ENCODE results near the gene TNP1.

The TNP1 gene

DNA sequence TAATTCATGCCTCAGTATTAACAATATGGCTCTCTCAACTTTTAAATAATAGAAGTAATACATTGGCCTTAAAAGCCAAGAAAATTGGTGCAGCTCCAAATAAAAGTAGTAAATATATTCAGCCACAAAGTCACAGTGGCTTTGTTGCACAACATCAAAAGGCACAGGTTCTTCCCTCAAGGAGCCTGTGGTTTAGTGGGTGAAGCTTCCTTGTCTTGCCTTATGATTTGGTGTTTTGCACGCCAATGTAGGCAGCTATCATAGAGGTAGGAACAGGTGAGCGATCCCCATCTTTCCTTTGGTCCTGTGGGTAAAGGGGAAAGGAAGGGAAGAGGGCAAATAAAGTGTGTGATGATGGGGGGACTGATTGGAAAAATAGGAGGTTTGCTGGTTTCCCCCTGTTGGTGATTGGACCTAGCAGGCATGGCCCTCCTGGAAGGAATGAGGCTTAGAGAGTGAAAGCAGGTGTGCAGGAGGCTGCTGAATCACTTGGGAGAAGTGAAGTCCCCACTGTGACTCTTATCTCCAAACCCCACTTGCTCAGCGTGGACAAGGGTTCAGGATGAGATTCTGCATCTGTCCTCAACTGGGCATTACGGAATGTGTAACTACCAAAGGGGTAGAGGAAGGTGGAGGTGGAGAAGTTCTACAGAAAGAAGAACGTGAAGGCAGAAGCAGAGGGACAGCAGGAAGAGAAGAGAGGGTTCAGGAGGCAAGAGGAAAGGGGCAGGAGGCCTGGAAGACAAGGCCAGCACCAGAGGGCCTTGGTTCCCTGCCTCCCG, 20.1 kb upstream of the TNP1 start:
- Histone ChIP-seq H3K27ac (no peak overlapping the region), H3K27me3 (no peaks in the 10 kb centered on the region), H3K9ac (no peak overlapping the region), H3K4me3 (no peak overlapping the region), H4K20me1 (no peaks in the 10 kb centered on the region), H3K4me2 (peak overlapping the region in 5 of 11 experiments; percentile 1 to 64 (median 32); a peak in 8 of 22 replicates), H3K4me1 (peaks cover 0 to 19% (median 3%) of the 10 kb centered on the region in 10 experiments; a peak in 7 of 20 replicates), H3K36me3 (no peaks in the 10 kb centered on the region), H3K9me3 (replicated peaks in 1 of 11) (peaks cover 0 to 4% (median under 1%) of the 10 kb centered on the region in 11 experiments; a peak in 6 of 22 replicates)
- no peak for TF ChIP-seq Cebpa-rat (IDR thresholded peaks at IDR 0.05)

- H3K36me3 ChIP-seq: no peaks in the 10 kb centered on the region
- H3K9ac ChIP-seq: no peak overlapping the region
- H4K20me1 ChIP-seq: no peaks in the 10 kb centered on the region
- no peaks in the 10 kb centered on the region for H3K27me3 ChIP-seq
- peaks cover 0 to 27% (median 0%) of the 10 kb centered on the region in 10 experiments; a peak in 8 of 20 replicates for H3K4me1 ChIP-seq
- no peak overlapping the region for H3K27ac ChIP-seq
- no peak overlapping the region for H3K4me2 ChIP-seq
- TF ChIP-seq Cebpa-rat (IDR thresholded peaks at IDR 0.05): no peak
- no peaks in the 10 kb centered on the region for H3K9me3 ChIP-seq (replicated peaks in 1 of 11)
- H3K4me3 ChIP-seq: no peak overlapping the region
Observed at GRCh38 chr2:216878072-216878471, 18.2 kb upstream of the TNP1 start.

DNA sequence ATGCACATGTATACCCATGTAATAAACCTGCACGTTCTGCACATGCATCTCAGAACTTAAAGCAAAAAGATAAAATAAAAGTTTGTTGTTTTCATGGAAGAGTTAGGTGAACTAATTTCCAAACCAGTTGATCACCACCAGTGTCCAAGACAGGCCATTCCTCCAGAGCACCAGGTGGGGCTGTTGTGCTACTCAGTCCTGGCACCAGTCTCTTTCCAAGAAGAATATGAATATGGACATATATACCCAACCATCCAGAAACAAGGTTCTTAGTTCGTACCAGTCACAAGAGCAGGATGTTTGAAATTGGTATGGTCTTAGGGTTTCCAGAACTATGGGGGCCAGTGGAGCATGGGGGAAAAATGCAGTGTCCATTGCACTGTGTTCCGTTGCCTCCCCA, 17.2 kb upstream of the TNP1 start:
- no peak for TF ChIP-seq Cebpa-rat (IDR thresholded peaks at IDR 0.05)
- Histone ChIP-seq H3K36me3 (no peaks in the 10 kb centered on the region), H3K4me1 (peaks cover 0 to 28% (median 0%) of the 10 kb centered on the region in 10 experiments; a peak in 8 of 20 replicates), H3K4me3 (no peak overlapping the region), H3K27ac (no peak overlapping the region), H3K4me2 (no peak overlapping the region), H3K9ac (no peak overlapping the region), H4K20me1 (no peaks in the 10 kb centered on the region), H3K9me3 (replicated peaks in 1 of 11) (no peaks in the 10 kb centered on the region), H3K27me3 (no peaks in the 10 kb centered on the region)

- no peak for TF ChIP-seq Cebpa-rat (IDR thresholded peaks at IDR 0.05)
- no peak overlapping the region for H3K4me3 ChIP-seq
- no peaks in the 10 kb centered on the region for H4K20me1 ChIP-seq
- no peaks in the 10 kb centered on the region for H3K36me3 ChIP-seq
- no peak overlapping the region for H3K4me2 ChIP-seq
- H3K9me3 ChIP-seq (replicated peaks in 1 of 11): no peaks in the 10 kb centered on the region
- H3K27ac ChIP-seq: no peak overlapping the region
- peaks cover 0 to 25% (median 0%) of the 10 kb centered on the region in 10 experiments; a peak in 8 of 20 replicates for H3K4me1 ChIP-seq
- no peaks in the 10 kb centered on the region for H3K27me3 ChIP-seq
- no peak overlapping the region for H3K9ac ChIP-seq
Observed at GRCh38 chr2:216875862-216876261, 16.0 kb upstream of the TNP1 start.

DNA sequence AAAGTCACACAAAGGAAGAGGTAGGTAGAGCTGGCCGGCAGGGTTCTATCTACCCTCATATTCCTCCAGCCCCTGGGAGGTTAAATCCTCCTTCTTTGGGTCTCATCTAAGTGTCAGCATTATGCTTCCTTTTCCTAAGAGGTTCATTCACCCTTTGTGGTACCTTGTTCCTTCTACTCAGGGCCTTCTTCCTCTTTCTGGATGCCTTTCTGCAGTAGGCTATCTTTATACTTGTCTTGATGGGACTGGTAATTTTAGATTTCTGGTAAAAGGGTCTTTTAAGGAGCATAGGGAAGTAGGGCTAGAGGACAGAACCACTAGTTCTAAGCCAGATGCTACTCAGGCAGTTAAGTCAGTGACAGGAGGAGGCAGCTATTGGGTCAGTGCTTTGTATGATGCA, 13.7 kb upstream of the TNP1 start:
- no peak for TF ChIP-seq Cebpa-rat (IDR thresholded peaks at IDR 0.05)

GRCh38 chr2:216872624-216873023, 12.8 kb upstream of the TNP1 start:
- Histone ChIP-seq H4K20me1 (no peaks in the 10 kb centered on the region), H3K36me3 (no peaks in the 10 kb centered on the region), H3K4me2 (no peak overlapping the region), H3K9ac (no peak overlapping the region), H3K4me3 (no peak overlapping the region), H3K9me3 (replicated peaks in 1 of 11) (no peaks in the 10 kb centered on the region), H3K4me1 (peaks cover 0 to 13% (median 0%) of the 10 kb centered on the region in 10 experiments; a peak in 7 of 20 replicates), H3K27ac (no peak overlapping the region), H3K27me3 (no peaks in the 10 kb centered on the region)
- no peak for TF ChIP-seq Cebpa-rat (IDR thresholded peaks at IDR 0.05)

More for the DNA sequence above, 13.7 kb upstream of the TNP1 start:
- no peak overlapping the region for H3K9ac ChIP-seq
- no peak overlapping the region for H3K27ac ChIP-seq
- H4K20me1 ChIP-seq: no peaks in the 10 kb centered on the region
- H3K36me3 ChIP-seq: no peaks in the 10 kb centered on the region
- no peaks in the 10 kb centered on the region for H3K27me3 ChIP-seq
- H3K9me3 ChIP-seq (replicated peaks in 1 of 11): no peaks in the 10 kb centered on the region
- H3K4me2 ChIP-seq: peak overlapping the region in 4 of 11 experiments; percentile 0 to 29 (median 7); a peak in 4 of 22 replicates
- H3K4me1 ChIP-seq: peaks cover 0 to 17% (median 0%) of the 10 kb centered on the region in 10 experiments; a peak in 7 of 20 replicates
- no peak overlapping the region for H3K4me3 ChIP-seq

DNA sequence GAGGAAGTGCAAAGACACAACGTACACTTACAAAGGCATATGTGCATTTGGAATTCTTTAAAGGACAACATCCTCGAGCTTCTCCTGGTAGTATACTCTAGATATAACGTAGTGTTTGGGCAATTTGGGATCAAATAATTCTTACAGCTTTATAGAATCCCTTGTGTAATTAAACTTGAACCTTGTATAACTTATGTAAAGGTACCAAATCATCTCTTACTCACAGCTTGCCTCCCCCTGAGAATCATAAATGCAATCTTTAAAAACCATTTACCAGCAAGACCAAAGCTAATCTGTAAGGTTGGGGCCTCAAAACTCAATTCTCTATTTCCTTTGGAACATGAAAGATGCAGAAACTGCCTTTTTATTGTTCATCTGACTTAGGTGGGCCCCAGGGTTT, 12.2 kb upstream of the TNP1 start:
- no peaks in the 10 kb centered on the region for H4K20me1 ChIP-seq
- H3K9me3 ChIP-seq (replicated peaks in 1 of 11): no peaks in the 10 kb centered on the region
- H3K4me1 ChIP-seq: peaks cover 0 to 13% (median 0%) of the 10 kb centered on the region in 10 experiments; a peak in 7 of 20 replicates
- no peaks in the 10 kb centered on the region for H3K36me3 ChIP-seq
- TF ChIP-seq Cebpa-rat (IDR thresholded peaks at IDR 0.05): no peak
- H3K27me3 ChIP-seq: no peaks in the 10 kb centered on the region
- no peak overlapping the region for H3K4me3 ChIP-seq
- no peak overlapping the region for H3K9ac ChIP-seq
- H3K4me2 ChIP-seq: no peak overlapping the region
- no peak overlapping the region for H3K27ac ChIP-seq

DNA sequence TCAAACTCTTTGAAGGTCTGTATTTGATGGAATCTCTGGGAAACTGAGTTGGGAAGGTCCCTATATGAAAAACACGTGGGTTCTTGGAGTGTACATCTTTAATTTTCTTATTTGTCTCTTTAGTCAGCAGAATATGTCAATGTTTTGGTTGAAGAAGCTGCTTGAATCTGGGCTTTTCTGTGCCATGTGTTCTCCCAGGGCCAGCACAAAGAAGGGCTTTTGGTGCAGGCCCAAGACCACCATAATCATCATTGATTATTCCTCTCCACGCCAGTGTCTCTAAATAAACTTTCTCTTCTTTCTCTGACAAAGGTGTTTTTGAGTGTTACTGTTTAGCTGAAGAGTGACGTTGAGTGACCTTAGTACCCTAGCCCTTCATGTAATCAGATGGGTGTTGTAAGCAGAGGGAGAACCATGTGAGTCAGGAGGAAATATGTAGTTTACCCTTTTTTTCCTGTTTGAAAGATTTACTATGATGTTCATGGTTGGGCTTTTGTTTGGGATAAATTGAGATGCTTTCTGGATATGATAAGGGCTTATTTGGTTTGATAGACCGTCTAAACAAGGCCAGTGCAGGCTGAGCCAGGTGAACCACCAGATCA, 11.6 kb upstream of the TNP1 start:
- H3K4me3 ChIP-seq: no peak overlapping the region
- peaks cover 0 to 13% (median 0%) of the 10 kb centered on the region in 10 experiments; a peak in 7 of 20 replicates for H3K4me1 ChIP-seq
- no peak for TF ChIP-seq Cebpa-rat (IDR thresholded peaks at IDR 0.05)
- no peak overlapping the region for H3K4me2 ChIP-seq
- H3K27ac ChIP-seq: no peak overlapping the region
- no peaks in the 10 kb centered on the region for H4K20me1 ChIP-seq
- no peaks in the 10 kb centered on the region for H3K36me3 ChIP-seq
- no peak overlapping the region for H3K9ac ChIP-seq
- 0 out of 22 replicates have a peak, but pooled peaks cover 0 to 4% (median 0%) of the 10 kb centered on the region in 11 experiments for H3K9me3 ChIP-seq (replicated peaks in 1 of 11)
- no peaks in the 10 kb centered on the region for H3K27me3 ChIP-seq

- Histone ChIP-seq H3K27ac (no peak overlapping the region), H3K9ac (no peak overlapping the region), H3K4me1 (peaks cover 0 to 13% (median 0%) of the 10 kb centered on the region in 10 experiments; a peak in 7 of 20 replicates), H4K20me1 (no peaks in the 10 kb centered on the region), H3K36me3 (no peaks in the 10 kb centered on the region), H3K4me2 (no peak overlapping the region), H3K27me3 (no peaks in the 10 kb centered on the region), H3K4me3 (no peak overlapping the region), H3K9me3 (replicated peaks in 1 of 11) (0 out of 22 replicates have a peak, but pooled peaks cover 0 to 4% (median 0%) of the 10 kb centered on the region in 11 experiments)
- TF ChIP-seq Cebpa-rat (IDR thresholded peaks at IDR 0.05): no peak
Observed at GRCh38 chr2:216870508-216871332, 10.9 kb upstream of the TNP1 start.
